GM19328 (cell line): ENCODE measurements around the gene SFN.
"Not testable (repeated sequence)": the region's sequence is repeated elsewhere in the genome, so short reads cannot be mapped to it uniquely, and the experiment has no call there.

Experiments used
- ATAC-seq: cut with Tn5 transposase; IDR thresholded peaks from one replicate; pipeline ENCODE4 v1.9.1; 2021; ENCODE audit warnings: mild to moderate bottlenecking, moderate library complexity; ENCODE audit not compliant: unreplicated experiment

SFN gene

GRCh38 chr1:26861889-26862378, 1.0 kb upstream of the SFN start:
- no peak for ATAC-seq

- ATAC-seq: no peak
These were observed 732 bp downstream of the SFN start for GRCh38 chr1:26863685-26864077.

- ATAC-seq: peak; percentile 86
These were observed 1.9 kb downstream of the SFN start for GRCh38 chr1:26864610-26865480.

- not testable (repeated sequence) for ATAC-seq
These were observed 10.1 kb downstream of the SFN start for GRCh38 chr1:26873097-26873496.

GRCh38 chr1:26874896-26875295, 11.9 kb downstream of the SFN start:
- no peak for ATAC-seq

GRCh38 chr1:26877326-26877725, 14.4 kb downstream of the SFN start:
- no peak for ATAC-seq

GRCh38 chr1:26879793-26880192, 16.8 kb downstream of the SFN start:
- ATAC-seq: no peak

- ATAC-seq: not testable (repeated sequence)
These were observed 18.7 kb downstream of the SFN start for GRCh38 chr1:26881611-26882010.

- ATAC-seq: no peak
These were observed 19.9 kb downstream of the SFN start for GRCh38 chr1:26882696-26883463.

- ATAC-seq: no peak
These were observed 24.2 kb downstream of the SFN start for GRCh38 chr1:26887125-26887524.

- ATAC-seq: no peak
These were observed 25.3 kb downstream of the SFN start for GRCh38 chr1:26888231-26888630.

- ATAC-seq: peak; percentile 86
These were observed 26.9 kb downstream of the SFN start, which contains the start of gene GPN2 for GRCh38 chr1:26889551-26890466. TSS of gene GPN2 (minus strand) at chr1:26890283. CDS start at chr1:26890096, 187 bp downstream.

- peak; percentile 32 for ATAC-seq
These were observed 27.5 kb downstream of the SFN start for GRCh38 chr1:26890467-26890796.

GRCh38 chr1:26894263-26894662, 31.3 kb downstream of the SFN start:
- ATAC-seq: no peak

GRCh38 chr1:26897351-26897750, 34.4 kb downstream of the SFN start:
- no peak for ATAC-seq

GRCh38 chr1:26900001-26900814, 37.3 kb downstream of the SFN start, which contains the start of gene GPATCH3:
TSS of gene GPATCH3 (minus strand) at chr1:26900467. CDS start at chr1:26900442, 25 bp downstream.
- ATAC-seq: no peak

GRCh38 chr1:26900815-26901511, 38.0 kb downstream of the SFN start:
- no peak for ATAC-seq

GRCh38 chr1:26907071-26907917, 44.3 kb downstream of the SFN start:
- ATAC-seq: no peak
